ENCODE results near the gene FGF9.

- no peak for TF ChIP-seq CTCF (optimal IDR thresholded peaks at IDR 0.05 in 1 of 3, IDR thresholded peaks at IDR 0.05 in 1 of 3, conservative IDR thresholded peaks at IDR 0.05 in 1 of 3; ENCODE audit: extremely low read depth in 1 of 3, insufficient read depth in 2 of 3, low read length in 3 of 3)
- TF ChIP-seq EZH2 (IDR thresholded peaks at IDR 0.05; ENCODE audit: low read length), result no peak
Observed at GRCh38 chr13:21691928-21692327, 21.1 kb downstream of the FGF9 start.
